GM06990 (cell line): ENCODE measurements around the gene DDR2.

Experiments
- DNase-seq: peaks from one replicate; pipeline ENCODE4 v3.0.0-alpha.2; 2011; ENCODE audit not compliant: insufficient read length; ENCODE audit errors: extremely low read depth
- H3K27me3 ChIP-seq: replicated peaks from 2 replicates; pipeline ENCODE4 v1.6.0; 2011; ENCODE audit warnings: low read length; ENCODE audit not compliant: control insufficient read depth, insufficient read depth
- H3K36me3 ChIP-seq: 2 replicates; pipeline ENCODE4 v1.5.1; 2011; ENCODE audit warnings: low read length; ENCODE audit not compliant: control insufficient read depth, insufficient read depth
- H3K4me3 ChIP-seq: replicated peaks from 2 replicates; pipeline ENCODE4 v1.5.1; 2011; ENCODE audit warnings: low read depth, mild to moderate bottlenecking, control low read depth, low read length
- TF ChIP-seq, protein P1 (sequence below): IDR thresholded peaks from 2 replicates; pipeline ENCODE4 v1.5.1; 2011; ENCODE audit warnings: low read length, control low read depth, mild to moderate bottlenecking, inconsistent platforms; ENCODE audit not compliant: insufficient read depth, poor library complexity, severe bottlenecking

DDR2 gene

DNA sequence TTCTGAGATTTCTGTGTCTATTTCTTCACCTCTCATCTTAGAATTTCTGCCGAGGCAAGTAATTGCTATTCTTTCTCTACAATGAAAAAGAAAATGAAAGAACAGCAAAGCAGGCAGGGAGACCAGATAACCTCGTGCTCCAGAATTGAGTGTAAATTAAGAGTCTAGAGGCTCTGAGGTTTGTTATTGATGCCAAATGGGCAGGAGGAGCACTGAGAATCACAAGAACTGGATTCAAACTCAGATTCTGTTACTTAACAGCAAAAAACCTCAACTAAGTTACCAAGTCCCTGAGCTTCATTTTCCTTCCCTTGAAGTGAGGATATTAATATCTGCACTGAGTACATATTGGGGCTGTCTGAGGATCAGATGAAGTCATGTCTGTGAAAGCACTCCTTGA, 5.5 kb upstream of the DDR2 start:
- Histone ChIP-seq H3K27me3 (no peaks in the 10 kb centered on the region), H3K36me3 (no peaks in the 10 kb centered on the region), H3K4me3 (no peak overlapping the region)
- TF ChIP-seq, protein P1, sequence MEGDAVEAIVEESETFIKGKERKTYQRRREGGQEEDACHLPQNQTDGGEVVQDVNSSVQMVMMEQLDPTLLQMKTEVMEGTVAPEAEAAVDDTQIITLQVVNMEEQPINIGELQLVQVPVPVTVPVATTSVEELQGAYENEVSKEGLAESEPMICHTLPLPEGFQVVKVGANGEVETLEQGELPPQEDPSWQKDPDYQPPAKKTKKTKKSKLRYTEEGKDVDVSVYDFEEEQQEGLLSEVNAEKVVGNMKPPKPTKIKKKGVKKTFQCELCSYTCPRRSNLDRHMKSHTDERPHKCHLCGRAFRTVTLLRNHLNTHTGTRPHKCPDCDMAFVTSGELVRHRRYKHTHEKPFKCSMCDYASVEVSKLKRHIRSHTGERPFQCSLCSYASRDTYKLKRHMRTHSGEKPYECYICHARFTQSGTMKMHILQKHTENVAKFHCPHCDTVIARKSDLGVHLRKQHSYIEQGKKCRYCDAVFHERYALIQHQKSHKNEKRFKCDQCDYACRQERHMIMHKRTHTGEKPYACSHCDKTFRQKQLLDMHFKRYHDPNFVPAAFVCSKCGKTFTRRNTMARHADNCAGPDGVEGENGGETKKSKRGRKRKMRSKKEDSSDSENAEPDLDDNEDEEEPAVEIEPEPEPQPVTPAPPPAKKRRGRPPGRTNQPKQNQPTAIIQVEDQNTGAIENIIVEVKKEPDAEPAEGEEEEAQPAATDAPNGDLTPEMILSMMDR: no peak
- DNase-seq: no peak

- no peaks in the 10 kb centered on the region for H3K27me3 ChIP-seq
- H3K4me3 ChIP-seq: no peak overlapping the region
- no peaks in the 10 kb centered on the region for H3K36me3 ChIP-seq
- no peak for DNase-seq
- TF ChIP-seq, protein P1: peak; percentile 56
Measured at GRCh38 chr1:162627662-162628296, 4.5 kb upstream of the DDR2 start.

GRCh38 chr1:162629077-162629627, 3.1 kb upstream of the DDR2 start:
- no peak for DNase-seq
- H3K36me3 ChIP-seq: no peaks in the 10 kb centered on the region
- no peaks in the 10 kb centered on the region for H3K27me3 ChIP-seq
- no peak overlapping the region for H3K4me3 ChIP-seq
- TF ChIP-seq, protein P1: no peak

- H3K36me3 ChIP-seq: no peaks in the 10 kb centered on the region
- TF ChIP-seq, protein P1: no peak
- H3K4me3 ChIP-seq: no peak overlapping the region
- DNase-seq: no peak
- no peaks in the 10 kb centered on the region for H3K27me3 ChIP-seq
Measured at GRCh38 chr1:162629651-162630050, 2.6 kb upstream of the DDR2 start.

DNA sequence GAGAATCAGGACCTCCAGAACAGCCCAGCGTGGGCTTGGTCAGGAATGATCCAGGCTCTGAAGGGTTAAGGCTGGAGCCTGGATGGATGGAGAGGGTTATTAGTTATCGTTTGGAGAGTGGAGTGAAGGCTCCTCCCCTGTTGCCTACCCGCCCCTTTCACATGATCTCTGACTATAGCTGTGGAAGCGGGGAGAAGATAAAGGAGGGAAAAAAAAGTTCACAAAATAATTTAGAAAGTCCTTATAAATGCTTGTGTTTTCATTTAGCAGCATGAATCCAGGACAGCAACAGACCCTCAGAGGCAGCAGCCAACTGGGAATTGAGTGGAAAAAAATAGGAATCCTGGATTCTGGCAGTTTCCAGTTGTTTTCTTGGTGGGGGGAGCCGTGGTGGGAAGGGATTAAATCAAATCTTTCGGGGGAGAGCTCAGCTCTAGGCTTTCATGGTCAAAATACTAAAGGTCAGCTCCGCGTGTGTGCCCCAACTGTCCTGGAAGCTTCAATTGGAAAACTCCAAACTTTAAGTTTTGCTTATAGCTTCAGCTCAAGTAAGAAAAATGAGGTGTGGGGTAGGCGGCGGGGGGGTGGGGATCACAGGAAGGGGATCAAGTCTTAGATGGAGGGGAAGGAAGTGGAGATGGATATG, 595 bp upstream of the DDR2 start:
- Histone ChIP-seq H3K27me3 (no peaks in the 10 kb centered on the region), H3K4me3 (peak overlapping the region; percentile 59), H3K36me3 (no peaks in the 10 kb centered on the region)
- no peak for DNase-seq
- TF ChIP-seq, protein P1: no peak

DNA sequence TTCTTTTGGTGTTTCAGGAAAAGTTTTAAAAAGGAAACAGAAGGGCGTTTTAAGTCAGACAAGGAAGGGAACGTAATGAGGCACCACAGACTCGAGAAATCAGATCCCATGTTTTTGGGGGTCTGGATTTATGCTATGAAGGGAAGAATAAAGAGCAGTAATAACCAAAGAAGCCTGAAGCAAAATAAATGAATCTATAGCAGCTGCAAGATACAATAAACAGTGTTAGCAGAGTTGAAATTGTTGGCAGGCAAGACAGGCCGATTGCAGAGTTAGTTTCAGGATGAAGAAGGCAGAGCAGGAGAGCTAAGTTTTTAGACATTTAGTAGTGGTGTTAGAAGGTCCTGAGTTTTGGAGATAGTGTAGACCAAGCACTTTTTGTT, 425 bp downstream of the DDR2 start:
- H3K36me3 ChIP-seq: no peaks in the 10 kb centered on the region
- no peak for DNase-seq
- peak overlapping the region; percentile 59 for H3K4me3 ChIP-seq
- no peaks in the 10 kb centered on the region for H3K27me3 ChIP-seq
- TF ChIP-seq, protein P1: no peak
